Activated naive CD8-positive, alpha-beta T cell (primary cell): ENCODE data around the gene KCTD15.

Source experiments
- H3K27ac Mint-ChIP-seq: one replicate; pipeline ENCODE4 v1.8.0; 2021; ENCODE audit warnings: mixed read lengths
- H3K27me3 Mint-ChIP-seq: one replicate; pipeline ENCODE4 v1.8.0; 2021; ENCODE audit warnings: mixed read lengths
- H3K36me3 Mint-ChIP-seq: one replicate; pipeline ENCODE4 v1.8.0; 2021; ENCODE audit warnings: mixed read lengths
- H3K4me1 Mint-ChIP-seq: one replicate; pipeline ENCODE4 v1.8.0; 2021; ENCODE audit warnings: low read depth, mixed read lengths
- H3K4me3 Mint-ChIP-seq: one replicate; pipeline ENCODE4 v1.8.0; 2021; ENCODE audit warnings: mild to moderate bottlenecking, mixed read lengths
- H3K9me3 Mint-ChIP-seq: one replicate; pipeline ENCODE4 v1.8.0; 2021; ENCODE audit warnings: low read depth, mixed read lengths

Gene KCTD15

DNA sequence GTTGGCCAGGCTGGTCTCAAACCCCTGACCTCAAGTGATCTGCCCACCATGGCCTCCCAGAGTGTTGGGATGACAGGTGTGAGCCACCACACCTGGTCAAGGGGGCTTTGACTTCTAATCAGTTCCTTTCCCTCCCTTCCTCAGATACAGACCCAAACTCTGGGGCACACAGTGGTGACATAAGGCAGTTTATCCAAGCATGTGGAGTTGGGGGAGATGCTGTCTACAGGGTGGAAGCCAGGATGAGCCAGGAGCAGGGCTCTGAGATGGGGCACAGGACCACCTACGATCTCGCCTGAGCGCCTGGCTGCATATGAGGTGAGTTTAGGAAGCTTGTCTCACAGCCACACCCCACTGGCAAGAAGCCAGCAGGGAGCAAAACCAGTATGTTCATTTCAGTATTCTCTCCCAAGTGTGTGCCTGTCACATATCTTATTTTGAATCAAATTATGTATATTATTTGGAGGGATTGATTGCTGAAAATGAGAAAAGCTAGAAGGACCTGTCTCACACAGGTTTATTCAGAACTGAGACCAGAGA is 67.7 kb downstream of the KCTD15 start:
- Mint-ChIP-seq H3K27ac (no peak overlapping the region), H3K4me1 (no peaks in the 10 kb centered on the region), H3K27me3 (no peaks in the 10 kb centered on the region), H3K9me3 (no peaks in the 10 kb centered on the region), H3K4me3 (no peak overlapping the region), H3K36me3 (no peaks in the 10 kb centered on the region)

DNA sequence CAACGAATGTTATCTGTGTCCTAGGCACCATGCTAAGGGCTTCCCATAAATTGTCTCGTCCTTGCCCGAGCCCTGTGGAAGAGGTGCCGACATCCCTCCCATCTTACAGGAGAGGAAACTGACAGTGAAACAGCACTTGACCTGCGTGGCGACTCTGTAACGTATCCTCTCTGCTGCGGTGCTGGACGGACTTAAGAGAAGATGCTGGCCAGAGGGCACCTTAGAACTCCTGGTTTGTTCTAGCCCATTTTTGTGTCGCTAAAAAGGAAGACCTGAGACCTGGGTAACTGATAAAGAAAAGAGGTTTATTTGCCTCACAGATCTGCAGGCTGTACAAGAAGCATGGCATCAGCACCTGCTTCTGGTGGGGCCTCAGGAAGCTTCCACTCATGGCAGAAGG is 68.6 kb downstream of the KCTD15 start:
- no peak overlapping the region for H3K4me3 Mint-ChIP-seq
- no peak overlapping the region for H3K27ac Mint-ChIP-seq
- no peaks in the 10 kb centered on the region for H3K36me3 Mint-ChIP-seq
- H3K4me1 Mint-ChIP-seq: no peaks in the 10 kb centered on the region
- H3K9me3 Mint-ChIP-seq: no peaks in the 10 kb centered on the region
- peaks cover 4% of the 10 kb centered on the region for H3K27me3 Mint-ChIP-seq
